ENCODE measurements around the gene SLC16A8. TPM values are rescaled to one million over a fixed set of nuclear protein-coding genes. Genes with fewer than 3 reads are reported as not detected.

The SLC16A8 gene
- total and polyA plus RNA-seq, 8 donors: 0.38 to 2.1 (median 1.3) TPM

- H3K27ac ChIP-seq: no peak overlapping the region
- TF ChIP-seq, protein P1, sequence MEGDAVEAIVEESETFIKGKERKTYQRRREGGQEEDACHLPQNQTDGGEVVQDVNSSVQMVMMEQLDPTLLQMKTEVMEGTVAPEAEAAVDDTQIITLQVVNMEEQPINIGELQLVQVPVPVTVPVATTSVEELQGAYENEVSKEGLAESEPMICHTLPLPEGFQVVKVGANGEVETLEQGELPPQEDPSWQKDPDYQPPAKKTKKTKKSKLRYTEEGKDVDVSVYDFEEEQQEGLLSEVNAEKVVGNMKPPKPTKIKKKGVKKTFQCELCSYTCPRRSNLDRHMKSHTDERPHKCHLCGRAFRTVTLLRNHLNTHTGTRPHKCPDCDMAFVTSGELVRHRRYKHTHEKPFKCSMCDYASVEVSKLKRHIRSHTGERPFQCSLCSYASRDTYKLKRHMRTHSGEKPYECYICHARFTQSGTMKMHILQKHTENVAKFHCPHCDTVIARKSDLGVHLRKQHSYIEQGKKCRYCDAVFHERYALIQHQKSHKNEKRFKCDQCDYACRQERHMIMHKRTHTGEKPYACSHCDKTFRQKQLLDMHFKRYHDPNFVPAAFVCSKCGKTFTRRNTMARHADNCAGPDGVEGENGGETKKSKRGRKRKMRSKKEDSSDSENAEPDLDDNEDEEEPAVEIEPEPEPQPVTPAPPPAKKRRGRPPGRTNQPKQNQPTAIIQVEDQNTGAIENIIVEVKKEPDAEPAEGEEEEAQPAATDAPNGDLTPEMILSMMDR (IDR thresholded peaks at IDR 0.05): no peak
- intact Hi-C loops (cut with DNase I): no loop called here
- no peaks in the 10 kb centered on the region for H3K4me1 ChIP-seq
- H3K4me3 ChIP-seq: no peak overlapping the region
- no peaks in the 10 kb centered on the region for H3K36me3 ChIP-seq
- H3K9me3 ChIP-seq: no peaks in the 10 kb centered on the region
- ATAC-seq (peak; percentile 29), DNase-seq (peak in 2 of 4 donors; percentile 24 to 51)
- H3K27me3 ChIP-seq: no peaks in the 10 kb centered on the region
Measured at GRCh38 chr22:38097557-38098409, 13.8 kb upstream of the SLC16A8 start.

DNA sequence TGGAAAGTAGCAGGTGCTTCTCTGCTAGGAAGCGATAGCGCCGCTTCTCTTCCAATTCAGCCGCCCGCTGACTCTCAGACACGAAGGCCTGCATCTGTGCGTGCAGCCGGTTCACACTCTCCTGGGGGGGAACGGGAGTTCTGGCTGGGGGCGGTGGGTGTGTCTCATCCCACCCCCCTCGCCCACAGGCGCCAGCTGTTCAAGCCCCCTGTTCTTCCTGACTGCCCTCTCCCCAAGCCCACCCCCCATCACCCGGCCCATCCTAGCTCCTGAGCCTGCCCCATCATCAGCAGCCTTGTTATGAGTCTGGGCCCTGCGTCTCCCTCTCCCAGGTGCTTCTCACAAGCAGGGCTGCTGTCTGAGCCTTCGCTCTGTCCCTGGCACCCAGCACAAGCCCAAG is 13.1 kb upstream of the SLC16A8 start:
- TF ChIP-seq, protein P1 (IDR thresholded peaks at IDR 0.05): no peak
- H3K4me1 ChIP-seq: no peaks in the 10 kb centered on the region
- no peak overlapping the region for H3K4me3 ChIP-seq
- intact Hi-C loops (cut with DNase I): no loop called here
- H3K27ac ChIP-seq: no peak overlapping the region
- H3K9me3 ChIP-seq: no peaks in the 10 kb centered on the region
- H3K36me3 ChIP-seq: no peaks in the 10 kb centered on the region
- ATAC-seq: no peak
- no peaks in the 10 kb centered on the region for H3K27me3 ChIP-seq
- peak in 1 of 4 donors; percentile 67 for DNase-seq

DNA sequence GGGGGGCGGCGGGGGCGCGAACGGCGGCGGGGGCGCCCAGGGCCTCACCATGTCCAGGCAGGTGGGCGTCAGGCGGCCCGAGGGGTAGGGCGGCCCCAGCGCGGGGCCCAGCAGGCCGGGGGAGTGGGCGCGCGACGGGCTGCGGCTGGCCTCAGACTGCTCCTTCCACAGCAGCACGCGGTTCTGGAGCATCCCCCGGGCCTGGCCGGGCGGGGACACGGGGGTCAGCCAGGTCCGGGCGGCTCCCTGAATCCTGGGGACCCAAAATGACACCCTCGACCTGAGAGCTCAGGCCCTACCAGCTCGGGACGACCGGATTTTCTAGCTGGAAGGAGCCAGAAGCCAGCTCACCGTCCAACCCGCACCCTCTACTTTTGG is 5.5 kb upstream of the SLC16A8 start:
- peaks cover 0 to 26% of the 10 kb centered on the region in 2 donors for H3K27me3 ChIP-seq
- no peaks in the 10 kb centered on the region for H3K9me3 ChIP-seq
- no peaks in the 10 kb centered on the region for H3K36me3 ChIP-seq
- no peak overlapping the region for H3K4me3 ChIP-seq
- H3K27ac ChIP-seq: no peak overlapping the region
- peaks cover 0 to 11% of the 10 kb centered on the region in 2 donors for H3K4me1 ChIP-seq
- TF ChIP-seq, protein P1 (IDR thresholded peaks at IDR 0.05): no peak
- ATAC-seq (no peak), DNase-seq (peak in 1 of 4 donors; percentile 61)
- intact Hi-C loops (cut with DNase I): no loop called here

DNA sequence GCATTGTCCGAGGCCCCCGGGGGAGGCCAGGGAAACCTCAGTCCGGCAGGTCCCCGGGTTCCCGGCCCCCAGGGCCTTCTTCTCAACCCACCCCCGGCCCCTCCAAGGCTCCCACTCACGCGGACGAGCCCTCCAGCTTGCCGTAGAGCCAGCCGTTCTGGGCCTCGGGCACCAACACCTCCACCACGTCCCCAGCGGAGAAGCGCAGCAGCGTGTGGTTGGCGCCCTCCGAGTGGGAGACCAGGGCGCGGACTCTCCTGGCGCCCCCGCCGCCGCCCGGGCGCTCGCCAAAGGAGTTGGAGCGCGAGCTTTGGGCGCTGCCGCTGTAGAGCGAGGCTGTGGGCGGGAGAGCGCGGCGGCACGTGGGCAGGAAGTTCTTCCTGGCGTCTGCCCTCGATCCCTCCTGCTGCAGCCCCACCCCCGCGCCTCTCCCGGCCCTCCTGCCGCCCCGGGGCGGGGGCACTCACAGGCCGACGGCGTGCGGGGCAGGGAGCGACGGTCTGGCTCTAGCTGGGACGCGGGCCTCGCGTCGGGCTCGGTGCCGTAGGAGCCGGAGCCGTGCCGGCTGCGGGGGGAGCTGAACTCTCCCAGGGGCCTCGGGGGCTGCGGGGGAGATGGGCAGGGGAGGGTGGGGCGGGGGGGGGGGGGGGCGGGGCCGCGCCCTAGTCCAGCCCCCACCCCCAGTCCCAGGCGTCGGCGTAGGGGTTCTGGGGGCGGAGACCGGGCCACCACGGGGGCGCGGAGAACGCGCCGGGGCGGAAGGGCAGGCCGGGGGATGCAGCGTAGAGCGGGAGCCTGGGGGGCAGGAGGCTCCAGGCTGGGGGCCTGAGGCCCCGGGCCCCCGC is 4.9 kb upstream of the SLC16A8 start:
- intact Hi-C loops (cut with DNase I): no loop called here
- Histone ChIP-seq H3K4me3 (peak overlapping the region; percentile 10 to 19), H3K9me3 (no peaks in the 10 kb centered on the region), H3K4me1 (peaks cover 0 to 11% of the 10 kb centered on the region in 2 donors), H3K36me3 (no peaks in the 10 kb centered on the region), H3K27ac (no peak overlapping the region), H3K27me3 (peaks cover 0 to 31% of the 10 kb centered on the region in 2 donors)
- DNase-seq (peak in 1 of 4 donors; percentile 61), ATAC-seq (peak; percentile 49)
- TF ChIP-seq, protein P1 (IDR thresholded peaks at IDR 0.05): no peak

DNA sequence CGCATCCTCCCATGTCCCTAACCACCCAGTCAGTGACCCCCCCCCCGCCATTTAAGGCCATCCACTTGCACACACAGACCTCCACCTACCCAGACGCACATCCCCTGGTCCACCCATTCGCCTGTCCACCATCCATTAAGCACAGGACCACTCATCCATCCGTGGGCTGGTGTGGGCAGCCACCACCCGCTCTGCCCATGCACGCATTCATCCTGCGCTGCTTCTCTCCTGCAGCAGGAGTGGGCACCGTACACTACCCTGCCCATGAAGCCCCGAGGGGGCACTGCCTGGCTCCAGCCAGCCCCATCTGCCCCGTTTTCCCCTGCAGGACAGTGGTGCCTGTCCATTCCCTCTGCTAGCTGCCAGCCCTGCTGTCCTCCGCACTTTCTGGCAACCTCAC is 3.9 kb upstream of the SLC16A8 start:
- no peaks in the 10 kb centered on the region for H3K9me3 ChIP-seq
- DNase-seq (peak in 1 of 4 donors; percentile 52), ATAC-seq (no peak)
- peaks cover 8 to 41% of the 10 kb centered on the region in 2 donors for H3K27me3 ChIP-seq
- H3K4me1 ChIP-seq: peaks cover 0 to 11% of the 10 kb centered on the region in 2 donors
- TF ChIP-seq, protein P1 (IDR thresholded peaks at IDR 0.05): no peak
- no peaks in the 10 kb centered on the region for H3K36me3 ChIP-seq
- H3K4me3 ChIP-seq: no peak overlapping the region
- no peak overlapping the region for H3K27ac ChIP-seq
- intact Hi-C loops (cut with DNase I): no loop called here

Measured in left lung (tissue), 10 donors.